Effector memory CD8-positive, alpha-beta T cell (primary cell): ENCODE data around the gene PTPN21.
"Not testable (repeated sequence)": the region's sequence is repeated elsewhere in the genome, so short reads cannot be mapped to it uniquely, and the experiment has no call there.

Experiments used
- ATAC-seq: fragments of 150-1000 bp; cut with Tn5 transposase; replicated peaks from 2 replicates; pipeline ENCODE4 v1.10.0; 2021; ENCODE audit warnings: mild to moderate bottlenecking, moderate library complexity
- DNase-seq, 3 experiments: peaks; one replicate each; pipeline ENCODE4 v3.0.0; 2021
- H3K27ac Mint-ChIP-seq, 2 donors: one replicate each; pipeline ENCODE4 v1.8.0; 2022; ENCODE audit warnings: mild to moderate bottlenecking in 2 of 2, mixed read lengths in 2 of 2, moderate library complexity in 2 of 2
- H3K27me3 Mint-ChIP-seq, 2 donors: one replicate each; pipeline ENCODE4 v1.8.0; 2022; ENCODE audit warnings: mixed read lengths in 2 of 2
- H3K36me3 Mint-ChIP-seq: one replicate; pipeline ENCODE4 v1.8.0; 2022; ENCODE audit warnings: mild to moderate bottlenecking, moderate library complexity, mixed read lengths; ENCODE audit not compliant: insufficient read depth
- H3K4me1 Mint-ChIP-seq, 2 donors: one replicate each; pipeline ENCODE4 v1.8.0; 2022; ENCODE audit warnings: low read depth in 2 of 2, mixed read lengths in 2 of 2
- H3K4me3 Mint-ChIP-seq, 2 donors: one replicate each; pipeline ENCODE4 v1.8.0; 2022; ENCODE audit warnings: mild to moderate bottlenecking in 2 of 2, mixed read lengths in 2 of 2, moderate library complexity in 2 of 2
- H3K9me3 Mint-ChIP-seq, 2 donors: one replicate each; pipeline ENCODE4 v1.8.0; 2022; ENCODE audit warnings: mixed read lengths in 2 of 2

Gene PTPN21

DNA sequence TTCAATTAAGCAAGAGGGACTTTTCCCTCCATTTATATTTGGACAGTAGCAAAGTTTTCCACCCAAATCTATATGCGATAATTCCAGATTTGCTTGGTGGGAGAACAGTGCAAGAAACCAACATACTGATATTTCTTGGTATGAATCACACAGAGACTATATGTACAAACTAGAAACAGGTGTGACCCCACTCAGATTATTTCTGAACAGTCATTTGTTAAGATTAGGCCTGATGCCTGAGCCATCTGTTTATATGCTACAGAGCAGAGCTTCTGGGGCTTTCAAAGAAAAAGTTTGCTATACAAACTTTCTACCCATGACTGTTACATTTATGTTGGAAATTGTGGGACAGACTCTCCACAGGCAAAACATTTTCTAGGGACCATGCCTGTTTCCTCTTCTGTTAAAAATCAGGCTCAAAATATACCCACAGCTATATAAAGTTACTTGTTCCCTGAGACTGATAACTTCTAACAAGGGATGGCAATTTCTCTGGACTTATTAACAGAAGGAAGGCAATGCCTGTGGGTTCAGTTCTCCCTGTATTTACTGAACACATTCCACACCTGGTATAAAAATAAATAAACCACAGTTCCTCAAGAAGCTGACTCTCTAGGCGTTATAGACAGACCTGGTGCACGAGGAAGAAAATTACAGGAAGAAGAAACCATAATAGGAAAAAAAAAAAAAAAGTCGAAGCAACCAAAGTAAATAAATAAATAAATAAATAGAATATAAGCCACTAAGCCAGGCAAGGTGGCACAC is 8.0 kb downstream of the PTPN21 start:
- Mint-ChIP-seq H3K27ac (no peak overlapping the region), H3K4me1 (no peaks in the 10 kb centered on the region), H3K27me3 (peaks cover 10 to 12% of the 10 kb centered on the region in 2 donors), H3K4me3 (no peak overlapping the region), H3K9me3 (no peaks in the 10 kb centered on the region), H3K36me3 (no peaks in the 10 kb centered on the region)
- DNase-seq, result no peak
- no peak for ATAC-seq

DNA sequence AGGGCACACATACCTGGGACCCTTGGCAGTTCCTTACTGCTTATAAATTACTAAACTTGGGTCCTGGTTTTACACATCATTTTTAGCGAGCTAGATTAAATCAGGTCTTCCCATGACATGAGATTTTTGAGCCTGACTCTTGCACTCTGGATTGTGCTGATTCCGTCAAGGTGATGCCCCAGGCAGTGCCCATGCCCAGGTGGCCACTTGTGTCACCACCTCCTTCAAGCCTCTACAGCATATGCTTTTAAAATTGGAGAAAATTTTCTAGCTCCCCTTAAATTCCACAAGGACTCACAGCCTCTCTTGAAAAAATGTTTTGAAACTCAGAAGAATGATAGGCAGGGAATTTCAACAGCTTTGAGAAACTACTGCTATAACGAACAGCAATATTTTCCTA is 9.6 kb downstream of the PTPN21 start:
- DNase-seq (no peak), ATAC-seq (no peak)
- Mint-ChIP-seq H3K9me3 (no peaks in the 10 kb centered on the region), H3K4me3 (no peak overlapping the region), H3K4me1 (no peaks in the 10 kb centered on the region), H3K27ac (no peak overlapping the region), H3K36me3 (no peaks in the 10 kb centered on the region), H3K27me3 (peaks cover 0 to 19% of the 10 kb centered on the region in 2 donors)

DNA sequence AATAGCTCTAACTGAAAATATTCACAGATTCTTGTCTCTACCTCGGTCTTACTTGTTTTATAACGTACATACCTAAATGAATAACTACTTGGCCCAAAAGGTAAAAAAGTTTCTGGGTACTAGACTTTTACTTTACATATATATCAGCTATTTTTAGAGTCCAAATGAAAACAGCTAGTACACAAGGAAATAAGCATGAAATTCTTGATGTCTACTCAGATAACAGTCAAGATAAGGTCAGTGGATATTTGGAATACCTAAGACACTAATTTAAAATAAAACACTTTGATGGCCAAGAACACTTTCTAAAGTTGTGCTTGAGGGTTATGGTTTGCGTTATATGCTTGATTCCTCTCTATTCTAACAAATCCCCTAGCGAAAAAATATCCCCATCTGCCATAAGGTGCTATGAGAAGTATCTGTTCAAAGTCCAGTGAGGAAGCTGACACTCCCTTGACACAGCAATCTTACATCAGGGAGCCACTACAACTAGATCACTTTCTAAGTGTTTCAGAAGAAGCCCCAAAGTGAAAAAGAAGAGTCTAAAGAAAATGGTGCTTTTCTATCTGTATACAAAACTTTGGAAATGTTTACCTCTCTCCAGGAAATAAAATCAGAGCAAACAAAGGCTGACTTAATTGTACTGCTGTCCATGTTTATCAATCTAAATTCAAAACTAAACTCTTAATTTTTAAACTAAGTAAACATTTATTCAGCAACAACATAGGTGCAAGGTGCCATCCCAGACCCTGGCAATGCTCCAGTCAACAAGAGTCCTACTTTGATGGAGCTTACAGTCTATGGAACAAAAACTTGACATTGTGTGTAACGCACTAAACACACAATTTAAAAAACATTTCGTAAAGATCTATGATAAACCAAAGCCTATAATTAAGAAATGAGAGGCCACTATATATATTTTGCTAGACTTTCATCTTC is 11.7 kb downstream of the PTPN21 start:
- H3K4me1 Mint-ChIP-seq, result no peaks in the 10 kb centered on the region
- no peaks in the 10 kb centered on the region for H3K9me3 Mint-ChIP-seq
- H3K4me3 Mint-ChIP-seq, result no peak overlapping the region
- no peak for ATAC-seq
- no peaks in the 10 kb centered on the region for H3K36me3 Mint-ChIP-seq
- no peak for DNase-seq
- no peak overlapping the region for H3K27ac Mint-ChIP-seq
- peaks cover 7 to 26% of the 10 kb centered on the region in 2 donors for H3K27me3 Mint-ChIP-seq

DNA sequence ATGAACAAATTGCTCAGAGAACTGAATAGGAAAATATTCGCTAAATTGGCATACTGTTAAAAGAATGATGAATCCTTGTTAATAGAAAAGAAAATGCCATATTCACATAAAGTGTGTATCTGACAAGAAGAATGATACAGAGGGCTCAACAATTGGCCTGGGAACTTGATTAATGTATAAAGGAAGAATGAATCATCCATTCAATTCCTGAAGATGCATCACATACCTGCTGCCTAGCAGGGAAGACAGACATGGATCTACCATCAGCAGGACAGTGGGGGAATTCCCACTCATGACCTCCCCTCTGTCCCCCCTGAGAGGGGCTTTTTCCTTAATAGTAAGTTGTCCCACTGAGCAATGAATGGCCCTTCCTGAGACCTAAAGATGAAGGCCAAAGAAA is 13.5 kb downstream of the PTPN21 start:
- Mint-ChIP-seq H3K4me1 (no peaks in the 10 kb centered on the region), H3K36me3 (no peaks in the 10 kb centered on the region), H3K9me3 (no peaks in the 10 kb centered on the region), H3K27me3 (peaks cover 8 to 26% of the 10 kb centered on the region in 2 donors), H3K27ac (no peak overlapping the region), H3K4me3 (no peak overlapping the region)
- DNase-seq (no peak), ATAC-seq (no peak)

DNA sequence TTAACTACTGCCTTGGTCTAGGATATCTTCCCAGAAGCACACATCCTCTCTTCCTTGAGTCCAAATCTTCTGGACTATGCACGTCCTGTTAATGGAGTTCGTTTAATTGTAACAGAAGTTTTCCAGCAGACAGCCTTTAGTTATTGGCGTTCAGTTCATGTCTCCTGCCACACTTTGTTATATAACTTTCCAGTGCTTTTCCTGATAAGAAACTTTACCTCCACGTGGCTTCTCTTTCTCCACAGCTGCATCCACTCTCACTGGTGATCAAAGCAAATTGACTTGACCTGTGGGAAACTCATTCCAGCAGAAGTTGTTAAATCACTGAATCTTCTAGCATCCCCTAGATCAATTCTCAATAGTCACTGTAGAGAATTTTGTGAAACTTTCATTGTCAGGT is 19.0 kb downstream of the PTPN21 start:
- H3K27me3 Mint-ChIP-seq, result peaks cover 12 to 14% of the 10 kb centered on the region in 2 donors
- H3K4me1 Mint-ChIP-seq, result no peaks in the 10 kb centered on the region
- H3K27ac Mint-ChIP-seq, result no peak overlapping the region
- no peaks in the 10 kb centered on the region for H3K36me3 Mint-ChIP-seq
- no peak overlapping the region for H3K4me3 Mint-ChIP-seq
- ATAC-seq (no peak), DNase-seq (no peak)
- no peaks in the 10 kb centered on the region for H3K9me3 Mint-ChIP-seq

DNA sequence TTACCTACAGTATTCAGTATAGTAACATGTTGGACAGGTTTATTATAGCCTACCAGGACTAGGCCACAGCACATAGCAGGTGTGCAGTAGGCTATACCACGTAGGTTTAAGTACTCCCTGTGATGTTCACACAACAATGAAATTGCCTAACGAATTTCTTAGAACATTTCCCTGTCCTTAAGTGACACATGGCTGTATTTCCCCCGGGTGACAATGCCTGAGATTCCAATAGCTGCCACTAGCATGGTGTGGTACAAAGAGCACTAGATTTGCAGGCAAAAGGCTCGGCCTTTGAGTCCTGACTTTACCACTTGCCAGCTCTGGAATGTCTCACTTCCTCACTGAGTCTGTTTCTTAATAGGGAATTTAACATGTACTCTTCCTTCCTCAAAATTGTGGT is 19.7 kb downstream of the PTPN21 start:
- H3K27ac Mint-ChIP-seq, result no peak overlapping the region
- H3K4me1 Mint-ChIP-seq, result no peaks in the 10 kb centered on the region
- peaks cover 0 to 2% of the 10 kb centered on the region in 2 donors for H3K9me3 Mint-ChIP-seq
- ATAC-seq (no peak), DNase-seq (no peak)
- no peak overlapping the region for H3K4me3 Mint-ChIP-seq
- no peaks in the 10 kb centered on the region for H3K36me3 Mint-ChIP-seq
- peaks cover 12 to 21% of the 10 kb centered on the region in 2 donors for H3K27me3 Mint-ChIP-seq

DNA sequence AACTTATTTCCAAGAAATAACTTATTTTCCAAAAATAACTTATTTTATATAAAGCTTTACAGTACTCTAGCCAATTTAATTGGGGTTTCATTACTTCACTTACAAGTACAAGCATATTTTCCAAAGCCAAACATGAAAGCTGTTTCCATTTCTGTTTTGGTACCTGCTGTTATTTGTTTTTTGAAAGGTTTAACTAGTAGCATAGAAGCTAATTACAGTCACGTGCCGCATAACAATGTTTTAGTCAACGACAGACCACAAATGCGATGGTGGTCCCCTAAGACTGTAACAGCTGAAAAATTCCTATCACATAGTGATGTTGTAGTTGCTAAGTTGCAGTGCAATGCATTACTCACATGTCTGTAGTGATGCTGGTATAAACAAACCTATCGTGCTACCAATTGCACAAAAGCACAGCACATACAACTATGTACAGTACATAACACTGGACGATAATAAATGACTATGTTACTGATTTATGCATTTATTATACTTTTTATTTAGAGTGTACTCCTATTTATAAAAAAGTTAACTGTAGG is 21.7 kb downstream of the PTPN21 start:
- peaks cover 26 to 30% of the 10 kb centered on the region in 2 donors for H3K27me3 Mint-ChIP-seq
- H3K4me3 Mint-ChIP-seq, result no peak overlapping the region
- H3K36me3 Mint-ChIP-seq, result no peaks in the 10 kb centered on the region
- no peaks in the 10 kb centered on the region for H3K4me1 Mint-ChIP-seq
- ATAC-seq (no peak), DNase-seq (no peak)
- H3K27ac Mint-ChIP-seq, result no peak overlapping the region
- peaks cover 5 to 13% of the 10 kb centered on the region in 2 donors for H3K9me3 Mint-ChIP-seq

DNA sequence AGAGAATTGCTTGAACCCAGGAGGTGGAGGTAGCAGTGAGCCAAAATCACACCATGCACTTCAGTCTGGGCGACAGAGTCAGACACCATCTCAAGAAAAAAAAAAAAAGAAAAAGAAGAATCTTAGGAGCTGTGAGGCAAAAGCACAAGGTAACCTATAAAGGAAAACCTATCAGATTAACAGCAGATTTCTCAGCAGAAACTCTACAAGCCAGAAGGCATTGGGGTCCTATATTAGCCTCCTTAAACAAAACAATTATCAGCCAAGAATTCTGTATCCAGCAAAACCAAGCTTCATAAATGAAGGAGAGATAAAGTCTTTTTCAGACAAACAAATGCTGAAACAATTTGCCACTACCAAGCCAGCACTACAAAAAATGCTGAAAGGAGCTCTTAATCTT is 24.9 kb downstream of the PTPN21 start:
- ATAC-seq, H3K27ac Mint-ChIP-seq, DNase-seq, H3K4me1 Mint-ChIP-seq, H3K4me3 Mint-ChIP-seq, H3K36me3 Mint-ChIP-seq: not testable (repeated sequence)
- Mint-ChIP-seq H3K27me3 (peaks cover 51 to 53% of the 10 kb centered on the region in 2 donors), H3K9me3 (peaks cover 5 to 13% of the 10 kb centered on the region in 2 donors)

DNA sequence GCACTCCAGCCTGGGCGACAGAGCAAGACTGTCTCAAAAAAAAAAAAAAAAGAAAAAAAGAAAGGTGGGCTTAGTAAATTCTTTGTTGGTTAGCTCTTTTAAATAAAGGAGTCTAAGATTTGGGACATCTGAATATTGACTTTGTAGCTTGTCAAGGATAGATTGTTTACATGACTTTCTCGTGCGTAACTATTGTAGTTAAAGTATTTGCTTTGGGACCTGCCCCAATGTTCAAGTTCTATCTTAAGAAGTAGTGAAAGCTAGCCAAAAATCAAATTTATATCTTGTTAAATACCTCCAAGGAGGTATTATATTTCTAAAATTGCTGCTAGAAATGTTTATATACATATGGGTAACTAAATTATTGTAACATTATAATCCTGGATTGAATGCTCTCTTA is 32.4 kb downstream of the PTPN21 start:
- Mint-ChIP-seq H3K4me3 (no peak overlapping the region), H3K36me3 (no peaks in the 10 kb centered on the region), H3K27me3 (peaks cover 24 to 51% of the 10 kb centered on the region in 2 donors), H3K4me1 (no peaks in the 10 kb centered on the region), H3K9me3 (no peaks in the 10 kb centered on the region), H3K27ac (no peak overlapping the region)
- ATAC-seq (no peak), DNase-seq (no peak)

DNA sequence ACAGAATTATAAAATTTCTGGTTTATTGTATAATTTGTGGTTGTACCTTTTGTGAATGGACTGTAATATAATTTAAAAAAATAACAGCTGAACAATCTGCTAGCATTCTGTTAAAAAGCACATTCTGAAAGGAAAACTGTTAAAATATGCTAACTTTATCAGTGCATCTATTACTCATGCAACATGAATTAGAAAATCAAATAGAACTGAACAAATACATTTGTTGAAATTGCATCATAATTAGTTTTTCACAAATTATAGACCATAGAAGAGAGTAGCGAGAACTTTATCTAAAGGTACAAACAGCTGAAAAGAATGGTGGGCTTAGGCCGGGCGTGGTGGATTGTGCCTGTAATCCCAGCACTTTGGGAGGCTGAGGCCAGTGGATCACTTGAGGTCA is 33.0 kb downstream of the PTPN21 start:
- no peak for ATAC-seq
- H3K9me3 Mint-ChIP-seq, result no peaks in the 10 kb centered on the region
- H3K27me3 Mint-ChIP-seq, result peaks cover 24 to 50% of the 10 kb centered on the region in 2 donors
- no peaks in the 10 kb centered on the region for H3K36me3 Mint-ChIP-seq
- no peak overlapping the region for H3K4me3 Mint-ChIP-seq
- no peak overlapping the region for H3K27ac Mint-ChIP-seq
- H3K4me1 Mint-ChIP-seq, result peaks cover 3 to 4% of the 10 kb centered on the region in 2 donors
- no peak for DNase-seq

DNA sequence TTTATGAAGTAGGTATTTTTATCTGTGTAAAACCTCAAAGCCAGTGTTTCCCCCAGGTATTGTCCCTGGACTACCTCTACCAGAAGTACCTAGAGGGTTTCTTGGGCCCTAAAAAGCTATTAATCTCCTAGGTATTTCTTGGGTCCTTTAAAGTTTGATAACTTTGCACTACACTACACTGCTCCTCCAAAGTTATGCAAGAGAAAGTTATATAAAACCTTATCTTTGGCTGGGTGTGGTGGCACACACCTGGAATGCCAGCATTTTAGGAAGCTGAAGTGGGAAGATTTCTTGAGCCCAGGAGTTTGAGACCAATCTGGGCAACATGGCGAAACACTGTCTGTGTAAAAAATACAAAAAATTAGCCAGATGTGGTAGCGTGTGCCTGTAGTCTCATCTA is 34.9 kb downstream of the PTPN21 start:
- Mint-ChIP-seq H3K4me1 (peaks cover 6 to 7% of the 10 kb centered on the region in 2 donors), H3K27ac (no peak overlapping the region), H3K27me3 (peaks cover 32 to 55% of the 10 kb centered on the region in 2 donors), H3K36me3 (no peaks in the 10 kb centered on the region), H3K9me3 (no peaks in the 10 kb centered on the region), H3K4me3 (no peak overlapping the region)
- ATAC-seq (no peak), DNase-seq (no peak)

DNA sequence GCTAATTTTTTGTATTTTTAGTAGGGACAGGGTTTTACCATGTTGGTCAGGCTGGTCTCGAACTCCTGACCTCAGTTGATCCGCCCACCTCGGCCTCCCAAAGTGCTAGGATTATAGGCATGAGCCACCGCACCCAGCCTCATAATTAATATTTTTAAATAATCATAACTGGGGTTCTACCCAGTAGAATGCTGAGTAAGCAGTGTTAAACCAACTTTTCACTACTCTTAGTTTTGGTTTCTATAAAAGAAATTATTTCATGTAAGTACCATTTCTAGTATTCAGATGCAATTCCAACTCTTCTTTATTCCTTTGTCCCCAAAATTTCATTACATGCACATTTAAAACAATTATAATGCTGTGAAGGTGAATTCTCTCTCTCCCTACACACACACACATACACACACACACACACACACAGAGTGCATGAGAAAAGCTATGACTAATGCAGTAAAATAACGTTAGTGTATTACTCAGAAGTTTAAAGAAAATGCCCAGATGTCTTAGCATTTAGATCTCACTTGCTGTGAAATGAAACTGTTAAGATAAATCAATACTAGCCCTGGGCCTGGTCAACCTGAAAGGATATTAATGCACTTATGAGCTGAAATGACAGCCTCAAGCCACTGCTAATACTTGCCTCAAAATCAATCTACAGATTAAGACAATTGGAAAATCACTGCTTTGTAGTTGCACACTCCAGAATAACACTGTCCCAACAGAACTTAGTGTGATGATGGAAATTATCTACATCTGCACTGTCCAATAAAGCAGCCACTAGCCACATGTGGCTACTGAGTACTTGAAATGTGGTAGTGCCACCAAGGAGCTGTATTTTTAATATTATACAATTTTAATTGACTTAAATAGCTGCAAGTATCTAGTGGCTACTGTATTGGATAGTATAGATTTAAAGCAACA is 36.0 kb downstream of the PTPN21 start:
- peaks cover 39 to 59% of the 10 kb centered on the region in 2 donors for H3K27me3 Mint-ChIP-seq
- H3K9me3 Mint-ChIP-seq, result no peaks in the 10 kb centered on the region
- no peak overlapping the region for H3K27ac Mint-ChIP-seq
- DNase-seq (no peak), ATAC-seq (no peak)
- H3K4me1 Mint-ChIP-seq, result peaks cover 6 to 7% of the 10 kb centered on the region in 2 donors
- H3K4me3 Mint-ChIP-seq, result no peak overlapping the region
- H3K36me3 Mint-ChIP-seq, result no peaks in the 10 kb centered on the region
